IPS DF 6.9 (cell line): ENCODE data around the gene HERC4.
"Not testable (repeated sequence)": the region's sequence is repeated elsewhere in the genome, so short reads cannot be mapped to it uniquely, and the experiment has no call there.

Experiments
- DNase-seq: peaks from one replicate; pipeline ENCODE4 v3.0.0-alpha.2; 2013; ENCODE audit warnings: low read depth, low spot score
- H3K27ac ChIP-seq: one replicate; pipeline ENCODE4 v1.5.1; 2013; ENCODE audit warnings: low read length, control low read depth
- H3K27me3 ChIP-seq: 2 replicates; pipeline ENCODE4 v1.6.1; 2013; ENCODE audit warnings: mild to moderate bottlenecking, low read length; ENCODE audit not compliant: control insufficient read depth, insufficient read depth
- H3K36me3 ChIP-seq: 2 replicates; pipeline ENCODE4 v1.6.1; 2013; ENCODE audit warnings: low read length; ENCODE audit not compliant: control insufficient read depth, insufficient read depth
- H3K4me1 ChIP-seq: 2 replicates; pipeline ENCODE4 v1.6.1; 2013; ENCODE audit warnings: low read length; ENCODE audit not compliant: control insufficient read depth, insufficient read depth
- H3K4me3 ChIP-seq: 2 replicates; pipeline ENCODE4 v1.5.1; 2013; ENCODE audit warnings: mild to moderate bottlenecking, low read length
- H3K9me3 ChIP-seq: 2 replicates; pipeline ENCODE4 v1.6.1; 2013; ENCODE audit warnings: low read length, inconsistent platforms; ENCODE audit not compliant: control insufficient read depth, insufficient read depth
- WGBS: extraction: QIAGEN DNeasy Blood & Tissue Kit; methylation state at CpG from one replicate; pipeline ENCODE4 v1.1.7; 2013; ENCODE audit warnings: mixed read lengths, missing lambda C conversion rate; ENCODE audit not compliant: insufficient read length, insufficient coverage; 5-methylcytosine and 5-hydroxymethylcytosine counted together

Gene HERC4

DNA sequence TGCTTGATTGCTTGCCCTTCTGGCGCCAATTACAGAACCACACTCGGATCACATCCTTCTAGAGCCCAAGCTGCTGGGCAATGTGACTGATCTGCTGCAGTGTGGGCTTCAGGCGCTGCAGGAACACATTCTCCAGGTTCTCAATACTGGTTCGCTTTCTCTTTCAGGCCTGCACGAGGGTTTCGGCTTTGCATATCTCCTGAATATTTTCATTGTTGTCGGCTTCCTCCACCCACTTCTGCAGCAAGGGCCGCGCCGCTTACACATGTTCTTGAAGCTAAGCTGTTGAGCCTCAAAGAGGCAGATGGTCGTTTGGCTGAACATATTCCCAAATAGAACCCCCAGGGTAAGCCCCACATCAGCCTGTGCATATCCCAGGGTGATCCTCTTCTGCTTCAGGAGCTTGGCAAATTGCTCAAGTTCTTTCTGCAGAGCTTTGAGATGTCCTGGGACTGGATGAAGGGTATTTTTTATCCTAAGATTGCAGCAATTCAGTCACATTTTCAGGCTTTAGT, 64.6 kb downstream of the HERC4 start:
- Histone ChIP-seq H3K36me3 (no peaks in the 10 kb centered on the region; the same call in 1 of the 2 replicates), H3K27ac (no peak overlapping the region), H3K9me3 (no peaks in the 10 kb centered on the region), H3K27me3 (no peaks in the 10 kb centered on the region), H3K4me3 (no peak overlapping the region), H3K4me1 (no peaks in the 10 kb centered on the region)
- no CpG with 5 or more reads among the region's 11 CpGs for WGBS
- DNase-seq, result no peak

DNA sequence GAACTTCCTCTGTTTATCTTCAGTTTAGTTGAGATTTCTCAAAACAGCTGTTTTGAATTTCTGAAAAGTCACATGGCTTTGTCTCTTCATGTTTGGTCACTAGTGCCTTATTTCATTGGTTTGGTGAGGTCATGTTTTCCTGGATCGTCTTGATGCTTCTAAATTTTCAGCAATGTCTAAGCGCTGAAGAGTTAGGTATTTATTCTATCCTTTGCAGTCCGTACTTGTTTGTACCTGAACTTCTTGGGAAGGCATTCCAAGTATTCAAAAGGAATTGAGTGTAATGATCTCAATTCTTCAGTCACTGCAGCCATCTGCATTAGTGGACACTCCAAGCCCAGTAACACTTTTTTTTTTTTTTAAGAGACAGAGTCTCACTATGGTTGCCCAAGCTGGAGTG, 67.7 kb downstream of the HERC4 start:
- H3K9me3 ChIP-seq, result no peaks in the 10 kb centered on the region

DNA sequence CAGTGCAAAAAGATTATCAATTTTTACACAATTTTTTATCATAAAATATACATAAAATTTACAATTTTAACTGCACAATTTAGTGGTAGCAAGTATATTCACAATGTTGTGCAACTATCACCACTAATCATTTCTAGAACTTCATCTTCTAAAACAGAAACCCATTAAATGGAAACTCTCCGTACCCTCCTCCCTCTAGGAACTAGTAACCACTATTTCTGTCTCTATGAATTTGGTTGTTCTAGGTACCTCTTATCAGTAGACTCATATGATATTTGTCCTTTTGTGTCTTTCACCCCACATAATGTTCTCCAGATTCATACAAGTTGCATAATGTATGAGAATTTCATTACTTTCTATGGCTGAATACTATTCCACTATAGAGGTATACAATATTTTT, 73.5 kb downstream of the HERC4 start:
- Histone ChIP-seq H3K4me1 (no peaks in the 10 kb centered on the region), H3K27ac (no peak overlapping the region), H3K36me3 (no peaks in the 10 kb centered on the region), H3K9me3 (no peaks in the 10 kb centered on the region), H3K4me3 (no peak overlapping the region), H3K27me3 (no peaks in the 10 kb centered on the region)
- no peak for DNase-seq
- WGBS, result no CpG with 5 or more reads among the region's 1 CpG

More for the DNA sequence above, 67.7 kb downstream of the HERC4 start:
- Histone ChIP-seq H3K36me3 (no peaks in the 10 kb centered on the region; the same call in 1 of the 2 replicates), H3K27me3 (no peaks in the 10 kb centered on the region), H3K4me1 (no peaks in the 10 kb centered on the region), H3K4me3 (no peak overlapping the region), H3K27ac (no peak overlapping the region)
- no peak for DNase-seq
- no CpG with 5 or more reads among the region's 3 CpGs for WGBS

DNA sequence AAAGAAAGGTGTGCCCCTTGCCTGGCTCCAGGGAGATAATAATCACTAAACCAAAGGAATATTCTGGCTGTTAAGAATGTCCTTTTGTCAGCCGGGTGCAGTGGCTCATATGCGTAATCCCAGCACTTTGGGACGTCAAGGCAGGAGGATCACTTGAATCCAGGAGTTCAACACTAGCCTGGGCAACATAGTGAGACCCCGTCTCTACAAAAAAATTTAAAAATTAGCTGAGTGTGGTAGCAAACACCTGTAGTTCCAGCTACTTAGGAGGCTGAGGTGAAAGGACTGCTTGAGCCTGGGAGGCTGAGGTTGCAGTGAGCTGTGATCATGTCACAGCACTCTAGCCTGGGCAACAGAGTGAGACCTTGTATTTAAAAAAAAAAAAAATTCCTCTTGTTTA, 74.1 kb downstream of the HERC4 start:
- Histone ChIP-seq H3K27ac (no peak overlapping the region), H3K27me3 (no peaks in the 10 kb centered on the region), H3K4me1 (no peaks in the 10 kb centered on the region), H3K36me3 (no peaks in the 10 kb centered on the region), H3K9me3 (no peaks in the 10 kb centered on the region), H3K4me3 (no peak overlapping the region)
- DNase-seq, result no peak
- WGBS, result no CpG with 5 or more reads among the region's 4 CpGs

DNA sequence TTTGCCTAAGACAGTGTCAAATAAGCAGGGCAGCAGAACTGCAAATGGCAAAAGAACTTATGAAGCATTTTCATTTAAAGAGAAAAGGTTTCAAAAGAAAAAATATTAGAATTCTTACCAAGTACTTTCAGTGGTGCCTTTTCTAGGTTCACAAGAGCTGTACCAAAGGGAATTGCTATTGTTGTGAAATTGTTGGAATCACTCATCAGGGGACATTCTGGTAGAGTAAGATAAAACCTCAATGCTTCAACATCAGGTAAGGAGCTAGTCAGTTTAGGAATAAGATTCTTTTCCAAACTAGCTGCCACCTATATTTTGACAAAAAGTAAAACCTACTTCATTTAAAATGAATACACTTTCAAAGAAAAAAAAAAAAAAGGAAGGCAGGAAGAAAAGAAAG, 85.0 kb downstream of the HERC4 start:
- no peaks in the 10 kb centered on the region for H3K9me3 ChIP-seq
- peaks cover 4% of the 10 kb centered on the region; the same call in 1 of the 2 replicates for H3K36me3 ChIP-seq

DNA sequence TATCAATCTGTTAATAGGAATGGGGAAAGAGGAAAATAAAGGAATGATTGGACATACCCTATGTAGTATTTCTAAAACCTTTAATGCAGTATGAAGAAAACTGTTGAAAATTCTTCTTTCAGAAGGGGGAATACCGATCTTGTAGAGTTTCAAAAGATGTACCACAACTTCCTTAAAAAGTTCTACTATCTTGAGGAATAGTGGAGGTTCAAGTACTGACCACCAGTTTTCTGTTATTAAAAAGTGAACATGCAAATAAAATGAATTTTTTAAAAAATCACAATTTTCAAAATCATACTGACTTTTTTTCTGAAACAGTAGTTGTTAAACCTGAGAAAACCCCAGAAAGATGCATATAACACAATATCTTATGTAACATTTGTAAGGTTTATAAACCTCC, 86.5 kb downstream of the HERC4 start:
- no peak for DNase-seq
- H3K27ac ChIP-seq, result no peak overlapping the region
- no peak overlapping the region for H3K4me3 ChIP-seq
- no CpG with 5 or more reads among the region's 1 CpG for WGBS
- H3K4me1 ChIP-seq, result no peaks in the 10 kb centered on the region
- peaks cover 4% of the 10 kb centered on the region; the same call in 1 of the 2 replicates for H3K36me3 ChIP-seq
- no peaks in the 10 kb centered on the region for H3K9me3 ChIP-seq
- H3K27me3 ChIP-seq, result no peaks in the 10 kb centered on the region

More for the DNA sequence above, 85.0 kb downstream of the HERC4 start:
- Histone ChIP-seq H3K4me1 (no peaks in the 10 kb centered on the region), H3K4me3 (no peak overlapping the region), H3K27ac (no peak overlapping the region), H3K27me3 (no peaks in the 10 kb centered on the region)
- DNase-seq, result no peak

DNA sequence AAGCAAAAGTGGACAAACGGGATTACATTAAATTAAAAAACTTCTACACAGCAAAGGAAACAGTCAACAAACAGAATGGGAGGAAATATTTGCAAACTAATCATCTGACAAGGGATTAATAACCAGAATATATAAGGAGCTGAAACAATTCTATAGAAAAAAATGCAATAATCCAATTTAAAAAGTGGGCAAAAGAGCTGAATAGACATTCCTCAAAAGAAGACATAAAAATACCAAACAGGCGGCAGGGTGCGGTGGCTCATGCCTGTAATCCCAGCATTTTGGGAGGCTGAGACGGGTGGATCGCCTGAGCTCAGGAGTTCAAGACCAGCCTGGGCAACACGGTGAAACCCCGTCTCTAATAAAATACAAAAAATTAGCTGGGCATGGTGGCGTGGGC, 92.5 kb downstream of the HERC4 start:
- not testable (repeated sequence) for H3K4me3 ChIP-seq, H3K36me3 ChIP-seq, H3K4me1 ChIP-seq, DNase-seq, H3K27me3 ChIP-seq, H3K27ac ChIP-seq, H3K9me3 ChIP-seq
- no CpG with 5 or more reads among the region's 8 CpGs for WGBS

DNA sequence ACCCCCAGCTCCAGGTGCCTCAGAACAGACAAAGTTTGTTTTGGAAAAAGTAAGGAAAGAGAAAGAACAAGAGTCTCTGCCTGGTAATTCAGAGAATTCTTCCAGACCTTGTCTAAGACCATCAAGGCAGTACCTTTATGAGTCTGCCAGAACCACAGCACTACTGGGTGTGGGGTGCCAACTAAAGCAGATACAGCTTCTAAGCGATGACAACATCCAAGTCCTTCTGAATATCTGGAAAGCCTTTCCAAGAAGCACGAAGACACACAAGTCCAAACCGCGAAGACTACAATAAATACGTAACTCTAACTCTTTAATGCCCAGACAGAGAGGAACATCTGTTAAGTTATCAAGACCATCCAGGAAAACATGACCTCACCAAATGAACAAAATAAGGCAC, 96.3 kb downstream of the HERC4 start:
- H3K4me1 ChIP-seq, result peaks cover 7% of the 10 kb centered on the region
- no peaks in the 10 kb centered on the region for H3K9me3 ChIP-seq
- no peak for DNase-seq
- peaks cover 7% of the 10 kb centered on the region for H3K36me3 ChIP-seq
- H3K27me3 ChIP-seq, result no peaks in the 10 kb centered on the region
- no CpG with 5 or more reads among the region's 5 CpGs for WGBS
- no peak overlapping the region for H3K4me3 ChIP-seq
- no peak overlapping the region for H3K27ac ChIP-seq

DNA sequence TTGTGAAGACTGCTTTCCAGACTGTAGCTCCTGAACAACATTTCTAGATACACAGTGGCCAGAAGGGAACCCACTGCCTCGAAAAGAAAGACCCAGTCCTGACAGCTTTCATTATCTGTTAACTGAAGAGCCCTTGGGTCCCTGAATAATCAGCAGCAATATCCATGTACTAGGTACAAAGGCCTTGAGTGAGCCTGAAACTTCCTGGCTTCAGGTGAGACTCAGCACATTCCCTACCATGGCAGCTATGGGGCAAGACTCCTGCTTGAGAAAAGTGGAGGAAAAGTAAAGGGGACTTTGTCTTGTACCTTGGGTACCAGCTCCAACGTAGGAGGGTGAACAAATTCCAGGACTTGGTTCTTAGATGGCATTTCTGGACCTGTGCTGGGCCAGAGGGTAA, 97.8 kb downstream of the HERC4 start:
- peak overlapping the region; percentile 61 for H3K27ac ChIP-seq
- no CpG with 5 or more reads among the region's 2 CpGs for WGBS
- no peaks in the 10 kb centered on the region for H3K9me3 ChIP-seq
- DNase-seq, result no peak
- no peak overlapping the region for H3K4me3 ChIP-seq
- H3K4me1 ChIP-seq, result peaks cover 7% of the 10 kb centered on the region
- peaks cover 7% of the 10 kb centered on the region for H3K36me3 ChIP-seq
- no peaks in the 10 kb centered on the region for H3K27me3 ChIP-seq

DNA sequence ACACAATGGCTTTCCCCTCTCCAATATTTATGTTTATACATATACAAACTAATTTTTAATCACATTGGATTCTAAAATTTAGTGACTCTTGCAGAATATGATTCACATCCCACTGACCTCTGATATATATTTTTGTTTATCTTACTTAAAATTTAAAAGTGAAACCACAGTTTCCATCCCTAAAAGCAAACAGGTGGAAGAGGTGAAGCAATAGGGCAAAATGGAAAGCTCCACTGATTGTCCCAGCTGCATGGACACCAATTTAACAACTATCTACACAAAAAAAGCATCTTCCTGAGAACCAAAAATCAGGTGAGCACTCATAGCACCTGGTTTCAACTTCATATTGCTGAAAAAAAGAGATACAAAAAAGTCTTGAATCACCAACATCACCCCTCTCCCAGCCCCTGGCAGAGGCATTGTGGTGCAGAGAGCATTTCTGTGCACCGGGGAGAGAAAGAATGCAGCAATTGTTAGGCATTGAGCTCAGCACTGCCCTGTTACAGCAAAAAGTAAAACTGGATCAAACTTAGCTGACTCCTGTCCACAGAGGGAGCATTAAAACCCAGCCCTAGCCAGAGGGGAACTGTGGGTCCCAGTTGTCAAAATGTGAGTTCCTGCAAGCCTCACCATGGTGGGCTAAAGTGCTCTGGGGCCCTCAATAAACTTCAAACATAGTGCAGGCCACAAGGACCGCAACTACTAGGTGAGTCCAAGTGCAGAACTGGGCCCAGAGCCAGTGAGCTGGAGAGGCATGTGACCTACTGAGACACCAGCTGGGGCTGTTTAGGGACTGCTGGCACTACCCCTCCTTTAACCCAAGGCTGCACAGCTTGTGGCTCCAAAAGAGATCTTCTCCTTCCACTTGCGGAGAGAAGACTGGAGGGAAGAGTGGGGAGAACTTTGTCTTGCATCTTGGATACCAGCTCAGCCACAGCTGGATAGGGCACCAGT, 98.5 kb downstream of the HERC4 start:
- Histone ChIP-seq H3K27ac (peak overlapping the region; percentile 61), H3K36me3 (peaks cover 10% of the 10 kb centered on the region), H3K4me3 (no peak overlapping the region), H3K9me3 (no peaks in the 10 kb centered on the region), H3K27me3 (no peaks in the 10 kb centered on the region), H3K4me1 (peaks cover 7% of the 10 kb centered on the region)
- peak; percentile 13 for DNase-seq
- WGBS, result no CpG with 5 or more reads among the region's 3 CpGs
